ENCODE data around the gene THBS4. TPM values are rescaled to one million over a fixed set of nuclear protein-coding genes. Genes with fewer than 3 reads are reported as not detected.

Gene THBS4
- total and polyA plus RNA-seq, 2 donors from 2014 or later, result 1.4 to 1.8 TPM

- H3K4me1 ChIP-seq (ENCODE audit: control insufficient read depth in 2 of 3, insufficient read depth in 2 of 3, low read depth in 1 of 3, low read length in 3 of 3), result peaks cover 2 to 6% (median 5%) of the 10 kb centered on the region in 3 donors
- FAIRE-seq (no peak), DNase-seq (peak; percentile 92 to 97 (median 94))
- H3K27me3 ChIP-seq (ENCODE audit: control insufficient read depth, insufficient read depth, low read length), result no peaks in the 10 kb centered on the region
- intact Hi-C loops (cut with DNase I), result no loop called here
- no peak for TF ChIP-seq CTCF (IDR thresholded peaks at IDR 0.05; ENCODE audit: borderline replicate concordance, extremely low read depth, insufficient read depth)
- peak within 1 kb of the TSS; percentile 35 to 71 (median 71) for H3K9ac ChIP-seq (ENCODE audit: low read length in 3 of 3)
- H3K4me3 ChIP-seq (ENCODE audit: low read length in 3 of 3), result peak within 1 kb of the TSS; percentile 71 to 90 (median 84)
- peaks cover 0 to 4% (median 3%) of the 10 kb centered on the region in 3 donors for H3K36me3 ChIP-seq (ENCODE audit: control insufficient read depth in 2 of 3, insufficient read depth in 3 of 3, low read length in 3 of 3)
- no peaks in the 10 kb centered on the region for H3K9me3 ChIP-seq (ENCODE audit: control insufficient read depth in 2 of 3, insufficient read depth in 1 of 3, low read length in 3 of 3)
- H3K27ac ChIP-seq (ENCODE audit: low read depth in 2 of 2, low read length in 2 of 2), result peak within 1 kb of the TSS in 1 of 2 donors; percentile 5
Observed at GRCh38 chr5:79990598-79991507, 44.3 kb upstream of the THBS4 start, which contains the start of gene MTX3. MTX3 (minus strand) TSS chr5:79991262; CDS start chr5:79991238, 24 bp downstream.

- no peaks in the 10 kb centered on the region for H3K9me3 ChIP-seq (ENCODE audit: control insufficient read depth in 2 of 3, insufficient read depth in 1 of 3, low read length in 3 of 3)
- TF ChIP-seq CTCF (IDR thresholded peaks at IDR 0.05; ENCODE audit: borderline replicate concordance, extremely low read depth, insufficient read depth), result no peak
- DNase-seq (no peak), FAIRE-seq (no peak)
- peaks cover 2 to 6% (median 5%) of the 10 kb centered on the region in 3 donors for H3K4me1 ChIP-seq (ENCODE audit: control insufficient read depth in 2 of 3, insufficient read depth in 2 of 3, low read depth in 1 of 3, low read length in 3 of 3)
- peaks cover 0 to 2% (median 0%) of the 10 kb centered on the region in 3 donors for H3K36me3 ChIP-seq (ENCODE audit: control insufficient read depth in 2 of 3, insufficient read depth in 3 of 3, low read length in 3 of 3)
- intact Hi-C loops (cut with DNase I), result no loop called here
- no peak overlapping the region for H3K27ac ChIP-seq (ENCODE audit: low read depth in 2 of 2, low read length in 2 of 2)
- H3K4me3 ChIP-seq (ENCODE audit: low read length in 3 of 3), result no peak overlapping the region
- no peak overlapping the region for H3K9ac ChIP-seq (ENCODE audit: low read length in 3 of 3)
- no peaks in the 10 kb centered on the region for H3K27me3 ChIP-seq (ENCODE audit: control insufficient read depth, insufficient read depth, low read length)
Observed at GRCh38 chr5:79992891-79993657, 42.1 kb upstream of the THBS4 start.

- H3K27me3 ChIP-seq (ENCODE audit: control insufficient read depth, insufficient read depth, low read length), result no peaks in the 10 kb centered on the region
- H3K9me3 ChIP-seq (ENCODE audit: control insufficient read depth in 2 of 3, insufficient read depth in 1 of 3, low read length in 3 of 3), result no peaks in the 10 kb centered on the region
- intact Hi-C loops (cut with DNase I), result no loop called here
- FAIRE-seq, result no peak
- TF ChIP-seq CTCF (IDR thresholded peaks at IDR 0.05; ENCODE audit: borderline replicate concordance, extremely low read depth, insufficient read depth), result no peak
- H3K27ac ChIP-seq (ENCODE audit: low read depth in 2 of 2, low read length in 2 of 2), result no peak overlapping the region
- H3K9ac ChIP-seq (ENCODE audit: low read length in 3 of 3), result no peak overlapping the region
- no peak for DNase-seq
- H3K4me3 ChIP-seq (ENCODE audit: low read length in 3 of 3), result no peak overlapping the region
- no peaks in the 10 kb centered on the region for H3K4me1 ChIP-seq (ENCODE audit: control insufficient read depth in 2 of 3, insufficient read depth in 2 of 3, low read depth in 1 of 3, low read length in 3 of 3)
- no peaks in the 10 kb centered on the region for H3K36me3 ChIP-seq (ENCODE audit: control insufficient read depth in 2 of 3, insufficient read depth in 3 of 3, low read length in 3 of 3)
Observed at GRCh38 chr5:79999722-80000121, 35.4 kb upstream of the THBS4 start.
